ENCODE data around the gene RNPEP. TPM values are rescaled to one million over a fixed set of nuclear protein-coding genes. Genes with fewer than 3 reads are reported as not detected.

RNPEP gene
- total and polyA plus RNA-seq, 2 of the 8 experiments (the other 6 are each of a cell fraction or from before 2014, with no cell fraction given), result 34.1 to 51.1 TPM

GRCh38 chr1:202046227-202046626 lies 63.8 kb downstream of the RNPEP start:
- no peak overlapping the region for H2BK12ac ChIP-seq (ENCODE audit: low read depth, low read length)
- H2BK15ac ChIP-seq (ENCODE audit: low read length), result no peak overlapping the region
- no peak overlapping the region for H2BK120ac ChIP-seq (replicated peaks; ENCODE audit: low read depth, low read length)
- H4K91ac ChIP-seq (replicated peaks; ENCODE audit: insufficient read length, low read length), result no peak overlapping the region
- H2BK20ac ChIP-seq (ENCODE audit: low read length), result no peak overlapping the region
- H3K23me2 ChIP-seq (ENCODE audit: low read depth, low read length), result no peaks in the 10 kb centered on the region
- no peak overlapping the region for H3K56ac ChIP-seq (replicated peaks; ENCODE audit: insufficient read length, low read depth, low read length)
- no peaks in the 10 kb centered on the region for H3K79me2 ChIP-seq (ENCODE audit: control insufficient read depth in 1 of 2, insufficient read depth in 2 of 2, low read length in 2 of 2)
- no peaks in the 10 kb centered on the region for H4K20me1 ChIP-seq (replicated peaks in 1 of 2; ENCODE audit: control insufficient read depth in 1 of 2, insufficient read depth in 2 of 2, low read length in 2 of 2)
- no peak overlapping the region for H3K23ac ChIP-seq (ENCODE audit: insufficient read length)
- H3K9ac ChIP-seq (replicated peaks in 1 of 4; ENCODE audit: extremely low read depth in 1 of 4, low read depth in 3 of 4, low read length in 3 of 4), result no peak overlapping the region
- H4K8ac ChIP-seq (ENCODE audit: extremely low read depth, insufficient read depth, low read length), result no peak overlapping the region
- 0 out of 2 replicates have a peak overlapping the region, but pooled peaks have one; percentile 9 for H2AFZ ChIP-seq (ENCODE audit: low read length)
- TF ChIP-seq PHF8 (conservative IDR thresholded peaks at IDR 0.05; ENCODE audit: low read depth, low read length) (no peak), SUZ12 (IDR thresholded peaks at IDR 0.05; ENCODE audit: low read length) (no peak), SRF (IDR thresholded peaks at IDR 0.05; ENCODE audit: low read depth, low read length) (no peak), SAP30 (IDR thresholded peaks at IDR 0.05; ENCODE audit: insufficient read depth, insufficient replicate concordance, low read length) (no peak), SIRT6 (IDR thresholded peaks at IDR 0.05; ENCODE audit: low read length) (no peak)
- H3K4me3 ChIP-seq (ENCODE audit: extremely low read depth in 1 of 4, insufficient read depth in 2 of 4, low read depth in 3 of 4, low read length in 4 of 4), result no peak overlapping the region
- H3K27me3 ChIP-seq (replicated peaks in 1 of 4; ENCODE audit: control insufficient read depth in 3 of 4, extremely low read depth in 1 of 4, insufficient read depth in 3 of 4, low read length in 3 of 4), result no peaks in the 10 kb centered on the region
- H3K14ac ChIP-seq (ENCODE audit: insufficient read length), result no peak overlapping the region
- no peak overlapping the region for H4K5ac ChIP-seq (ENCODE audit: insufficient read length, low read depth, low read length)
- H2BK5ac ChIP-seq (ENCODE audit: low read depth, low read length), result no peak overlapping the region
- WGBS, 2 experiments (ENCODE audit: extremely low coverage in 1 of 2, insufficient coverage in 1 of 2, insufficient read length in 1 of 2, insufficient replicate concordance in 2 of 2, low coverage in 1 of 2, low lambda C conversion rate in 2 of 2, missing lambda C conversion rate in 1 of 2), result 100% methylated on average over 2 of the region's 3 CpGs; no CpG with 5 or more reads in 1 of the 2 experiments
- no peaks in the 10 kb centered on the region for H3K79me1 ChIP-seq (ENCODE audit: low read depth, low read length)
- no peak for DNase-seq (ENCODE audit: low read depth in 1 of 2, low spot score in 2 of 2)
- H3K4ac ChIP-seq (replicated peaks; ENCODE audit: insufficient read length, low read depth, low read length), result no peak overlapping the region
- H3K27ac ChIP-seq (ENCODE audit: low read depth, low read length), result no peak overlapping the region
- H3K4me1 ChIP-seq (replicated peaks in 1 of 4; ENCODE audit: control insufficient read depth in 3 of 4, insufficient read depth in 4 of 4, low read length in 3 of 4), result no peaks in the 10 kb centered on the region
- no peak overlapping the region for H3K4me2 ChIP-seq (ENCODE audit: insufficient read depth in 1 of 2, low read depth in 2 of 2, low read length in 2 of 2)
- H2AK5ac ChIP-seq (ENCODE audit: low read depth, low read length), result no peak overlapping the region
- ChIA-PET CTCF (ENCODE audit: partially characterized antibody) (interaction anchor here (0.9 to 1.3 kb wide), 2 partner anchors 9 to 39 kb away, joined by 3 read pairs; no protein-coding TSS in a partner anchor), POLR2A (ENCODE audit: partially characterized antibody) (no interaction called here)
- no peaks in the 10 kb centered on the region for H3K36me3 ChIP-seq (ENCODE audit: control insufficient read depth in 2 of 4, insufficient read depth in 4 of 4, low read length in 3 of 4)
- H3K18ac ChIP-seq (ENCODE audit: extremely low read depth, low read length), result no peak overlapping the region
- no peaks in the 10 kb centered on the region for H3K9me3 ChIP-seq (ENCODE audit: insufficient read depth in 2 of 2, low read depth in 1 of 2, low read length in 1 of 2)
- FAIRE-seq, result no peak
